Esophagus squamous epithelium (tissue), 5 donors: ENCODE measurements around the gene MSANTD3. TPM values are rescaled to one million over a fixed set of nuclear protein-coding genes. Genes with fewer than 3 reads are reported as not detected.
"Not testable (repeated sequence)": the region's sequence is repeated elsewhere in the genome, so short reads cannot be mapped to it uniquely, and the experiment has no call there.

Experiments
- DNase-seq: peaks from one replicate; lab custom pipeline; 2025; lab: John Stamatoyannopoulos, UW
- H3K27ac ChIP-seq, 4 donors: fragments of 200-600 bp; sonication (generic); one replicate each; pipeline ENCODE4 v1.5.1; 2016 to 2019; ENCODE audit warnings: mild to moderate bottlenecking in 1 of 4
- H3K27me3 ChIP-seq, 4 donors: fragments of 200-600 bp; sonication (generic); 1 replicate in 3 of 4; 2 replicates in 1 of 4; pipeline versions ENCODE4 v1.5.1 to v1.6.0; 2017 to 2021; ENCODE audit warnings: antibody characterized with exemption in 1 of 4
- H3K36me3 ChIP-seq, 3 donors: fragments of 200-600 bp; sonication (generic); one replicate each; pipeline ENCODE4 v1.5.1; 2016 to 2019
- H3K4me1 ChIP-seq, 3 donors: fragments of 200-600 bp; sonication (generic); one replicate each; pipeline ENCODE4 v1.5.1; 2017 to 2019
- H3K4me3 ChIP-seq, 4 donors: fragments of 200-600 bp; sonication (generic); 1 replicate in 3 of 4; 2 replicates in 1 of 4; pipeline ENCODE4 v1.5.1; 2016 to 2019; ENCODE audit warnings: mild to moderate bottlenecking in 2 of 4, moderate library complexity in 1 of 4
- H3K9me3 ChIP-seq, 3 donors: fragments of 200-600 bp; sonication (generic); one replicate each; pipeline ENCODE4 v1.5.1; 2016 to 2019
- CTCF ChIP-seq, 6 experiments: fragments of 450-650 bp in 4 of 6; fragments of 200-600 bp in 2 of 6; sonication (generic) in 2 of 6; IDR thresholded peaks; one replicate each; pipeline ENCODE4 v1.5.1; 2016 to 2019; ENCODE audit warnings: antibody characterized with exemption in 6 of 6, mild to moderate bottlenecking in 4 of 6, moderate library complexity in 4 of 6
- POLR2A ChIP-seq, 4 donors: fragments of 450-650 bp; IDR thresholded peaks; one replicate each; pipeline ENCODE4 v1.6.1; 2017; ENCODE audit warnings: antibody characterized with exemption in 4 of 4, mild to moderate bottlenecking in 4 of 4, moderate library complexity in 3 of 4
- WGBS, 2 donors: methylation state at CpG; one replicate each; pipeline ENCODE4 v1.1.5; 2018; 5-methylcytosine and 5-hydroxymethylcytosine counted together
- intact Hi-C: fragments of 100-400 bp; cut with DNase I; formaldehyde crosslinking; loops from one replicate; pipeline ENCODE4 v1.15.0; 2022
- total RNA-seq, 4 donors: library from RNA; depleted of rRNA; stranded (reverse); fragments of >200 nt; gene quantifications; one replicate each; pipeline ENCODE4 v1.1.0, GENCODE V29; 2016
- donor health status: DM: yes; HTN: yes; CAD: no.

Gene MSANTD3
- 10 to 100 TPM; 14.9 to 24.2 (median 18.1) TPM for total RNA-seq

GRCh38 chr9:100426530-100427365 lies at the start of gene MSANTD3:
MSANTD3 (plus strand) TSS chr9:100427143; CDS start chr9:100441939, 14,796 bp downstream.
- H3K4me1 ChIP-seq = peaks cover 12 to 40% (median 24%) of the 10 kb centered on the region in 3 donors
- no peaks in the 10 kb centered on the region for H3K9me3 ChIP-seq
- H3K36me3 ChIP-seq = no peaks in the 10 kb centered on the region
- peak within 1 kb of the TSS; percentile 87 to 96 (median 92) for H3K27ac ChIP-seq
- intact Hi-C loops = no loop called here
- peak in 3 of 6 experiments; percentile 10 to 38 (median 36) for TF ChIP-seq CTCF (IDR thresholded peaks at IDR 0.05)
- peak in 1 of 4 donors; percentile 40 for TF ChIP-seq POLR2A (IDR thresholded peaks at IDR 0.05)
- DNase-seq = no peak
- H3K27me3 ChIP-seq = no peaks in the 10 kb centered on the region
- 1% methylated on average over 12 to 21 of the region's 80 CpGs for WGBS, 2 donors
- H3K4me3 ChIP-seq = peak within 1 kb of the TSS; percentile 64 to 93 (median 78)

GRCh38 chr9:100379862-100380261 lies 47.1 kb upstream of the MSANTD3 start:
- Histone ChIP-seq H3K4me3 (no peak overlapping the region), H3K9me3 (peaks cover 0 to 16% (median 4%) of the 10 kb centered on the region in 3 donors), H3K27me3 (no peaks in the 10 kb centered on the region), H3K27ac (no peak overlapping the region), H3K36me3 (no peaks in the 10 kb centered on the region), H3K4me1 (no peaks in the 10 kb centered on the region)
- 79 to 98% methylated on average over 3 of the region's 4 CpGs for WGBS, 2 donors
- DNase-seq = no peak
- intact Hi-C loops = no loop called here
- TF ChIP-seq POLR2A (IDR thresholded peaks at IDR 0.05) (no peak), CTCF (IDR thresholded peaks at IDR 0.05) (no peak)

- H3K4me3 ChIP-seq, H3K27me3 ChIP-seq, H3K27ac ChIP-seq, H3K4me1 ChIP-seq, DNase-seq, H3K36me3 ChIP-seq, intact Hi-C loops, H3K9me3 ChIP-seq: not testable (repeated sequence)
- WGBS, 2 donors = no CpG with 5 or more reads among the region's 21 CpGs
Measured at GRCh38 chr9:100392989-100393388, 34.0 kb upstream of the MSANTD3 start.

GRCh38 chr9:100394032-100394695 lies 32.8 kb upstream of the MSANTD3 start:
- intact Hi-C loops = no loop called here
- Histone ChIP-seq H3K9me3 (no peaks in the 10 kb centered on the region), H3K4me3 (no peak overlapping the region), H3K27me3 (no peaks in the 10 kb centered on the region), H3K36me3 (no peaks in the 10 kb centered on the region), H3K4me1 (no peaks in the 10 kb centered on the region), H3K27ac (no peak overlapping the region)
- TF ChIP-seq POLR2A (IDR thresholded peaks at IDR 0.05) (no peak), CTCF (IDR thresholded peaks at IDR 0.05) (no peak)
- no peak for DNase-seq

- DNase-seq = no peak
- H3K36me3 ChIP-seq = no peaks in the 10 kb centered on the region
- TF ChIP-seq POLR2A (IDR thresholded peaks at IDR 0.05) (no peak), CTCF (IDR thresholded peaks at IDR 0.05) (no peak)
- H3K27ac ChIP-seq = no peak overlapping the region
- H3K27me3 ChIP-seq = no peaks in the 10 kb centered on the region
- intact Hi-C loops = no loop called here
- no peaks in the 10 kb centered on the region for H3K9me3 ChIP-seq
- no peaks in the 10 kb centered on the region for H3K4me1 ChIP-seq
- no peak overlapping the region for H3K4me3 ChIP-seq
- 87 to 92% methylated on average over 2 of the region's 2 CpGs for WGBS, 2 donors
Measured at GRCh38 chr9:100394816-100395215, 32.1 kb upstream of the MSANTD3 start.
